ENCODE measurements around the gene ANKRD37. TPM values are rescaled to one million over a fixed set of nuclear protein-coding genes. Genes with fewer than 3 reads are reported as not detected.

ANKRD37 gene
- polyA plus RNA-seq, 6 donors from 2014 or later = 13.7 to 21.5 (median 16.3) TPM

DNA sequence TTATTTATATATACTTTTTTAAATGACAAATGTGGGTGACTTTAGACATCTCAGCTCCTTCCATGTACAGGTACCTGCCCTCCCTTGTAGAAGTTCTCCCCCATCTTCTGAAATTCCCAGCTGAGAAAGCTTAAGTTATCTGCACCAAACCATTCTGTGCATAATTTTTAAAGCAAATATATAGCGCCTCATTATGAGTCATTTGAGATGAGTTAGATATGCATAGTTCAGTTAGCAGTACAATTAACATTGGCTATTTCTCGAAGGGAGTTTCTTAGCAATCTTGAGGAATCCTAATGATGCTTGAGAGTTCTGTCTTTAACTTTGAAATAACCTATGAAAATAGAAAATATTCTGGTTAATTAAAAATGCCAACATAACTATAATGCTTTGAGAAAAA lies 48.6 kb downstream of the ANKRD37 start:
- no peak overlapping the region for H3K4me3 Mint-ChIP-seq
- no peaks in the 10 kb centered on the region for H3K9me3 Mint-ChIP-seq
- DNase-seq (no peak), ATAC-seq (ENCODE audit: low read depth in 2 of 2) (no peak)
- H3K27me3 Mint-ChIP-seq = peaks cover 6 to 25% (median 16%) of the 10 kb centered on the region in 3 donors
- no peak overlapping the region for H3K27ac Mint-ChIP-seq
- no peaks in the 10 kb centered on the region for H3K4me1 Mint-ChIP-seq
- no peaks in the 10 kb centered on the region for H3K36me3 Mint-ChIP-seq

Other genes starting within 250 kb of the ANKRD37 start
- 10 to 100 TPM; 77.4 to 97.8 (median 84.9) TPM for gene CFAP97, start 192.8 kb upstream of the ANKRD37 start, polyA plus RNA-seq (ENCODE audit: low read depth in 6 of 6)
- 10 to 100 TPM; 10.8 to 28.1 (median 16.8) TPM for gene SNX25, start 187.2 kb upstream of the ANKRD37 start, polyA plus RNA-seq (ENCODE audit: low read depth in 6 of 6)
- gene LRP2BP, start 917 bp upstream of the ANKRD37 start, polyA plus RNA-seq (ENCODE audit: low read depth in 6 of 6) = 1 to 10 TPM in 1 of 6 donors, under 1 TPM in 5; 0.42 to 1.1 (median 0.95) TPM
- 10 to 100 TPM; 21.3 to 40.1 (median 32.3) TPM for gene UFSP2, start 29.1 kb downstream of the ANKRD37 start, polyA plus RNA-seq (ENCODE audit: low read depth in 6 of 6)
- gene CCDC110, start 74.9 kb downstream of the ANKRD37 start, polyA plus RNA-seq (ENCODE audit: low read depth in 6 of 6) = under 1 TPM in 2 of 6 donors, not detected in 4; 0.16 to 0.92 TPM
- gene PDLIM3, start 138.7 kb downstream of the ANKRD37 start, polyA plus RNA-seq (ENCODE audit: low read depth in 6 of 6) = under 1 TPM in 1 of 6 donors, not detected in 5; 0.12 TPM